Measurements from ENCODE around the gene SORT1.

SORT1 gene

GRCh38 chr1:109322974-109323373 lies 74.7 kb downstream of the SORT1 start:
- Histone ChIP-seq H3K36me3 (ENCODE audit: control insufficient read depth, insufficient read depth, low read length) (no peaks in the 10 kb centered on the region), H3K27me3 (replicated peaks; ENCODE audit: control insufficient read depth, insufficient read depth, low read length, poor library complexity, severe bottlenecking) (no peaks in the 10 kb centered on the region), H3K4me3 (ENCODE audit: insufficient read depth, low read depth, low read length, poor library complexity, severe bottlenecking) (no peak overlapping the region), H3K9me3 (ENCODE audit: control insufficient read depth, low read length) (no peaks in the 10 kb centered on the region), H3K4me1 (ENCODE audit: control insufficient read depth, insufficient read depth, low read length, poor library complexity, severe bottlenecking) (no peaks in the 10 kb centered on the region), H3K27ac (ENCODE audit: insufficient read depth, low read length, poor library complexity, severe bottlenecking) (no peak overlapping the region)
- no peak for DNase-seq

- no peaks in the 10 kb centered on the region for H3K4me1 ChIP-seq (ENCODE audit: control insufficient read depth, insufficient read depth, low read length, poor library complexity, severe bottlenecking)
- H3K9me3 ChIP-seq (ENCODE audit: control insufficient read depth, low read length) = no peaks in the 10 kb centered on the region
- no peak for DNase-seq
- no peaks in the 10 kb centered on the region for H3K36me3 ChIP-seq (ENCODE audit: control insufficient read depth, insufficient read depth, low read length)
- no peak overlapping the region for H3K27ac ChIP-seq (ENCODE audit: insufficient read depth, low read length, poor library complexity, severe bottlenecking)
- H3K27me3 ChIP-seq (replicated peaks; ENCODE audit: control insufficient read depth, insufficient read depth, low read length, poor library complexity, severe bottlenecking) = no peaks in the 10 kb centered on the region
- no peak overlapping the region for H3K4me3 ChIP-seq (ENCODE audit: insufficient read depth, low read depth, low read length, poor library complexity, severe bottlenecking)
Observed at GRCh38 chr1:109319114-109319513, 78.6 kb downstream of the SORT1 start.

DNA sequence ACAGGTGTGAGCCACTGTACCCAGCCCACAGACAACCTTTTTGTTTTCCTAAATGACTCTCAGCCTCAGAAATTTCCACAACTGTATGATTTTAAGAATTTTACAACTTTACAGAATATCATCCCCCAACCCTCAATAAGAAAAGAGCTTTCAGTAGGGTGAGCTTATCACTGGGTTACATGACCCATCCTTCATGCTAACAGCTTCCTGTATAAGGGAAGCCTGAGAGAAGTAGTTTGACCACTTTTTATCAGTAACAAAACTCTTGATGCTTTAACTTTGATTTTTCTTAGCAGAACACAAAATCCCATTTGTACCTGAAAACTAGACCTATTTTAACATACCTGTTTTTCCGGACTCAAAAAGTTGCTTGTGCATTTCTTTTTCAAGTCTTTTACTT lies 81.2 kb downstream of the SORT1 start:
- Histone ChIP-seq H3K27me3 (replicated peaks; ENCODE audit: control insufficient read depth, insufficient read depth, low read length, poor library complexity, severe bottlenecking) (no peaks in the 10 kb centered on the region), H3K4me3 (ENCODE audit: insufficient read depth, low read depth, low read length, poor library complexity, severe bottlenecking) (no peak overlapping the region), H3K4me1 (ENCODE audit: control insufficient read depth, insufficient read depth, low read length, poor library complexity, severe bottlenecking) (no peaks in the 10 kb centered on the region), H3K9me3 (ENCODE audit: control insufficient read depth, low read length) (no peaks in the 10 kb centered on the region), H3K27ac (ENCODE audit: insufficient read depth, low read length, poor library complexity, severe bottlenecking) (no peak overlapping the region), H3K36me3 (ENCODE audit: control insufficient read depth, insufficient read depth, low read length) (no peaks in the 10 kb centered on the region)
- no peak for DNase-seq

GRCh38 chr1:109315288-109315687 lies 82.4 kb downstream of the SORT1 start:
- H3K36me3 ChIP-seq (ENCODE audit: control insufficient read depth, insufficient read depth, low read length) = no peaks in the 10 kb centered on the region

GRCh38 chr1:109314795-109315194 lies 82.9 kb downstream of the SORT1 start:
- H3K9me3 ChIP-seq (ENCODE audit: control insufficient read depth, low read length) = no peaks in the 10 kb centered on the region
- no peak overlapping the region for H3K4me3 ChIP-seq (ENCODE audit: insufficient read depth, low read depth, low read length, poor library complexity, severe bottlenecking)
- H3K27ac ChIP-seq (ENCODE audit: insufficient read depth, low read length, poor library complexity, severe bottlenecking) = no peak overlapping the region
- H3K36me3 ChIP-seq (ENCODE audit: control insufficient read depth, insufficient read depth, low read length) = no peaks in the 10 kb centered on the region
- H3K27me3 ChIP-seq (replicated peaks; ENCODE audit: control insufficient read depth, insufficient read depth, low read length, poor library complexity, severe bottlenecking) = no peaks in the 10 kb centered on the region
- H3K4me1 ChIP-seq (ENCODE audit: control insufficient read depth, insufficient read depth, low read length, poor library complexity, severe bottlenecking) = no peaks in the 10 kb centered on the region
- DNase-seq = no peak

More at GRCh38 chr1:109315288-109315687, 82.4 kb downstream of the SORT1 start:
- Histone ChIP-seq H3K4me3 (ENCODE audit: insufficient read depth, low read depth, low read length, poor library complexity, severe bottlenecking) (no peak overlapping the region), H3K27me3 (replicated peaks; ENCODE audit: control insufficient read depth, insufficient read depth, low read length, poor library complexity, severe bottlenecking) (no peaks in the 10 kb centered on the region), H3K27ac (ENCODE audit: insufficient read depth, low read length, poor library complexity, severe bottlenecking) (no peak overlapping the region), H3K4me1 (ENCODE audit: control insufficient read depth, insufficient read depth, low read length, poor library complexity, severe bottlenecking) (no peaks in the 10 kb centered on the region), H3K9me3 (ENCODE audit: control insufficient read depth, low read length) (no peaks in the 10 kb centered on the region)
- no peak for DNase-seq

DNA sequence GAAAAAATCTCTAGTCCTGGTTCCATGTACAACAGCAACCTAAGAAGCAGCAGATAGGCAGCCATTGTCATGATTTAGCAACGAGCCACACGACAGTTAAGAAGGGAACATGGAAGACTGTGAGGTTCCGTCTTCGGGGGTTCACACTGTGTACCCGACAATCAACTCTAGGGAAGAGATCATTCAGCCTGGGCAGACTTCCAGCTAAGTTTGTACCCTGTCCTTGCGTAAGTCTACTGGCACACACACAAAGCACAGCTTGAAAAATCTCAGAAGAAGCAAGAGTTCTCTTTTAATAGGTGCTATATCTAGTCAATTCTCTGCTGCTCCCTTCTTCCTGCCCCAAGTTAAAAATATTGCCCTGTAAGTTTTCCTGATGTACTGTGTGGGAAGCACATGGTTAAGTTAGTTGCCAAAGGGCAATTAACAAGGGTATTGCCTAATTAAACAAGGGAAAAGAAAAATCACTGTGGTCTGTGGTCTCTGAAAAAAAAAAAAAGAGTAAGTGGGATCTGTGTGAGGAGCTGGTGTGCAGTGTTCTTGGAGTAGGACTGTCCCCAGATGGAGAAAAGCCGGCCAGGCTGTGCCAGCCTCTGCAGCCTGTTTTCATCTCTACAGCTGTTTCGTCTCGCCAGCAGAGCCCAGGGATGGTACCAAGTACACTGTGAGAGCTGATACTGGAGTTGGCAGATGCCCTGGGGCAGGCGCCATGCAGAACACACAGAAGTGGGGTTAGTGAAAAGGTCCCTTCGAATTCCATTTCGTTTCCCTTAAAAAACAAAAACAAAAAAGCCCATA lies 84.5 kb downstream of the SORT1 start:
- Histone ChIP-seq H3K27me3 (replicated peaks; ENCODE audit: control insufficient read depth, insufficient read depth, low read length, poor library complexity, severe bottlenecking) (no peaks in the 10 kb centered on the region), H3K4me1 (ENCODE audit: control insufficient read depth, insufficient read depth, low read length, poor library complexity, severe bottlenecking) (no peaks in the 10 kb centered on the region), H3K36me3 (ENCODE audit: control insufficient read depth, insufficient read depth, low read length) (no peaks in the 10 kb centered on the region), H3K4me3 (ENCODE audit: insufficient read depth, low read depth, low read length, poor library complexity, severe bottlenecking) (no peak overlapping the region), H3K9me3 (ENCODE audit: control insufficient read depth, low read length) (no peaks in the 10 kb centered on the region), H3K27ac (ENCODE audit: insufficient read depth, low read length, poor library complexity, severe bottlenecking) (no peak overlapping the region)
- no peak for DNase-seq

DNA sequence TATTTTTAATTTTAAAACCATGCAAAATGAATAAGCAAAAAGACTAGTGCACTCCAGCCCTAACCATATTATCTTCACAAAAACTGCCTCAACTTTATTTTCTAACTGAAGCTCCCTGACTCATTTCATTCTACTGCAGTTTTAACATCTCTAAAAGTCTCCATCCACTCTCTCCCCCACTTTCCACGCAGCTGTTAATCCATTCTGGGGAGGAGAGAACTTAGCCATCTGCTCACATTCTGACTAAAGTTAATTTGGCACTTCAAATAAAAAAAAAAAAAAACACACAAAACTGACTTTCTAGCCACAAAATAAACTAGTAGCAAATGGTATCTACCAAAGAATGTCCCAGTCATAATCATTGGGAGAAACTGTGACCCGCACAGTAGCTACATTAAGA lies 85.5 kb downstream of the SORT1 start:
- Histone ChIP-seq H3K4me3 (ENCODE audit: insufficient read depth, low read depth, low read length, poor library complexity, severe bottlenecking) (no peak overlapping the region), H3K4me1 (ENCODE audit: control insufficient read depth, insufficient read depth, low read length, poor library complexity, severe bottlenecking) (no peaks in the 10 kb centered on the region), H3K27ac (ENCODE audit: insufficient read depth, low read length, poor library complexity, severe bottlenecking) (no peak overlapping the region), H3K27me3 (replicated peaks; ENCODE audit: control insufficient read depth, insufficient read depth, low read length, poor library complexity, severe bottlenecking) (no peaks in the 10 kb centered on the region), H3K9me3 (ENCODE audit: control insufficient read depth, low read length) (no peaks in the 10 kb centered on the region), H3K36me3 (ENCODE audit: control insufficient read depth, insufficient read depth, low read length) (no peaks in the 10 kb centered on the region)
- DNase-seq = no peak

- Histone ChIP-seq H3K36me3 (ENCODE audit: control insufficient read depth, insufficient read depth, low read length) (no peaks in the 10 kb centered on the region), H3K27me3 (replicated peaks; ENCODE audit: control insufficient read depth, insufficient read depth, low read length, poor library complexity, severe bottlenecking) (no peaks in the 10 kb centered on the region), H3K9me3 (ENCODE audit: control insufficient read depth, low read length) (no peaks in the 10 kb centered on the region), H3K4me3 (ENCODE audit: insufficient read depth, low read depth, low read length, poor library complexity, severe bottlenecking) (no peak overlapping the region), H3K27ac (ENCODE audit: insufficient read depth, low read length, poor library complexity, severe bottlenecking) (no peak overlapping the region), H3K4me1 (ENCODE audit: control insufficient read depth, insufficient read depth, low read length, poor library complexity, severe bottlenecking) (no peaks in the 10 kb centered on the region)
- DNase-seq = no peak
Observed at GRCh38 chr1:109309347-109309746, 88.4 kb downstream of the SORT1 start.

DNA sequence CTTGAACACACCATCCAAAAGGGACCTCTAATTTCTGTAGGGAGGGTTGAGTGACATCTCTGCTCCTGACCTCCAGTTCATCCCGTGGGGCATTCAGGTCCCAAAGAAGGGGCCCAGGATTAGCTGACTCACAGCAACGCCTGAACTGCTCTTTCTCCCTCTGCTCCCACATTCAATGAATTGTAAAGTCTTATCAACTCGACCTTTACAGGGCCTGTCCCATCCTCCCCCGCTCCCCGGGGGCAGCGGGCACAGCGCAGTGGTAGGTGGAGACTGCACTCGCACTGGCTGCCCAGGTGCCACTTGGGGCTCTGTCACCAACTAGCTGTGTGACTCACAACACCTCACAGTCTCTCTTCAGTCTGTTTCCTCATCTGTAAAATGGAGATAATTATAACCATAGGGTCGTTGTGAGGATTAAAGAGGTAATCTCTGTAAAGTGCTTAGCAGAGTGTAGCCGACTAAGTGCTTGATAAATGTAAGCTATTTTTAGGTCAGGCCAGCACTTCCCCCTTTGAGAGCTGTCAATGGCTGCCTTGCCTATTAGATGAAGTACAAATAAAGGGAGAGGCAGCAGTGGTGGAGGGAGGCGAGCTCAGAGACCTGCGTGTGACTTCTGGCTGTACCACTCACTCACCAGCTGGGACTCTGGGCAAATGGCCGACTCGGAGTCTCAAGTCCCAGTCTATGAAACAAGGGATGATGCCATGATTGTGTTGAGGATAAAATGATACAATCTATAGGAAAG lies 90.3 kb downstream of the SORT1 start:
- Histone ChIP-seq H3K36me3 (ENCODE audit: control insufficient read depth, insufficient read depth, low read length) (no peaks in the 10 kb centered on the region), H3K9me3 (ENCODE audit: control insufficient read depth, low read length) (no peaks in the 10 kb centered on the region), H3K27ac (ENCODE audit: insufficient read depth, low read length, poor library complexity, severe bottlenecking) (no peak overlapping the region), H3K4me3 (ENCODE audit: insufficient read depth, low read depth, low read length, poor library complexity, severe bottlenecking) (no peak overlapping the region), H3K4me1 (ENCODE audit: control insufficient read depth, insufficient read depth, low read length, poor library complexity, severe bottlenecking) (no peaks in the 10 kb centered on the region), H3K27me3 (replicated peaks; ENCODE audit: control insufficient read depth, insufficient read depth, low read length, poor library complexity, severe bottlenecking) (no peaks in the 10 kb centered on the region)
- no peak for DNase-seq

GRCh38 chr1:109306832-109307273 lies 90.9 kb downstream of the SORT1 start, which contains the start of gene MYBPHL:
Gene MYBPHL, minus strand, starts transcription at chr1:109307011. Its CDS starts 20 bp downstream, at chr1:109306991.
- no peak for DNase-seq
- H3K4me3 ChIP-seq (ENCODE audit: insufficient read depth, low read depth, low read length, poor library complexity, severe bottlenecking) = no peak within 1 kb of the TSS
- H3K27me3 ChIP-seq (replicated peaks; ENCODE audit: control insufficient read depth, insufficient read depth, low read length, poor library complexity, severe bottlenecking) = no peaks in the 10 kb centered on the region
- no peaks in the 10 kb centered on the region for H3K9me3 ChIP-seq (ENCODE audit: control insufficient read depth, low read length)
- H3K4me1 ChIP-seq (ENCODE audit: control insufficient read depth, insufficient read depth, low read length, poor library complexity, severe bottlenecking) = no peaks in the 10 kb centered on the region
- H3K27ac ChIP-seq (ENCODE audit: insufficient read depth, low read length, poor library complexity, severe bottlenecking) = no peak within 1 kb of the TSS
- no peaks in the 10 kb centered on the region for H3K36me3 ChIP-seq (ENCODE audit: control insufficient read depth, insufficient read depth, low read length)
